ENCODE data around the gene DIPK1A. TPM values are rescaled to one million over a fixed set of nuclear protein-coding genes. Genes with fewer than 3 reads are reported as not detected.

The DIPK1A gene
- total and polyA plus RNA-seq, 2 experiments from 2014 or later = 26.6 to 51.6 TPM

GRCh38 chr1:92929461-92929860, 31.8 kb downstream of the DIPK1A start:
- peaks cover 23% of the 10 kb centered on the region for H3K79me2 ChIP-seq (ENCODE audit: insufficient read depth)
- no peaks in the 10 kb centered on the region for H3K27me3 ChIP-seq (replicated peaks; ENCODE audit: insufficient read depth)
- H3K9me3 ChIP-seq (ENCODE audit: low read depth) = no peaks in the 10 kb centered on the region
- H4K20me1 ChIP-seq (ENCODE audit: insufficient read depth) = no peaks in the 10 kb centered on the region
- 87 to 88% methylated on average over 1 of the region's 1 CpG for WGBS, 2 experiments (ENCODE audit: low coverage in 1 of 2, low lambda C conversion rate in 2 of 2, missing lambda C conversion rate in 2 of 2)
- no peaks in the 10 kb centered on the region for H3K9me2 ChIP-seq (ENCODE audit: insufficient read depth)
- H3K4me3 ChIP-seq = no peak overlapping the region
- no peak overlapping the region for H3K4me2 ChIP-seq (ENCODE audit: unreplicated experiment)
- no peak overlapping the region for H3K27ac ChIP-seq
- no peaks in the 10 kb centered on the region for H3K36me3 ChIP-seq (ENCODE audit: low read depth)
- peaks cover 25% of the 10 kb centered on the region for H3F3A ChIP-seq (ENCODE audit: insufficient read depth)
- DNase-seq = peak; percentile 31
- H2AFZ ChIP-seq = no peak overlapping the region
- no peak overlapping the region for H3K9ac ChIP-seq
- H3K4me1 ChIP-seq (ENCODE audit: insufficient read depth) = peaks cover 33% of the 10 kb centered on the region
- in situ Hi-C loops (cut with MboI) = no loop called here
- no peak for TF ChIP-seq EZH2 (IDR thresholded peaks at IDR 0.05; ENCODE audit: insufficient read depth, poor library complexity, severe bottlenecking)

GRCh38 chr1:92927870-92928269, 33.4 kb downstream of the DIPK1A start:
- H3K27me3 ChIP-seq (replicated peaks; ENCODE audit: insufficient read depth) = no peaks in the 10 kb centered on the region
- H4K20me1 ChIP-seq (ENCODE audit: insufficient read depth) = no peaks in the 10 kb centered on the region
- in situ Hi-C loops (cut with MboI) = no loop called here
- peaks cover 23% of the 10 kb centered on the region for H3K79me2 ChIP-seq (ENCODE audit: insufficient read depth)
- H3F3A ChIP-seq (ENCODE audit: insufficient read depth) = peaks cover 21% of the 10 kb centered on the region
- no peaks in the 10 kb centered on the region for H3K9me3 ChIP-seq (ENCODE audit: low read depth)
- H3K9ac ChIP-seq = no peak overlapping the region
- TF ChIP-seq EZH2phosphoT487 (IDR thresholded peaks at IDR 0.05; ENCODE audit: insufficient read depth, low read depth) (no peak), EZH2 (IDR thresholded peaks at IDR 0.05; ENCODE audit: insufficient read depth, poor library complexity, severe bottlenecking) (no peak)
- peaks cover 32% of the 10 kb centered on the region for H3K4me1 ChIP-seq (ENCODE audit: insufficient read depth)
- H2AFZ ChIP-seq = no peak overlapping the region
- H3K9me2 ChIP-seq (ENCODE audit: insufficient read depth) = no peaks in the 10 kb centered on the region
- no peak for DNase-seq
- no peaks in the 10 kb centered on the region for H3K36me3 ChIP-seq (ENCODE audit: low read depth)
- H3K4me2 ChIP-seq (ENCODE audit: unreplicated experiment) = no peak overlapping the region
- H3K27ac ChIP-seq = no peak overlapping the region
- H3K4me3 ChIP-seq = no peak overlapping the region

GRCh38 chr1:92926873-92927272, 34.4 kb downstream of the DIPK1A start:
- H4K20me1 ChIP-seq (ENCODE audit: insufficient read depth) = no peaks in the 10 kb centered on the region
- TF ChIP-seq EZH2phosphoT487 (IDR thresholded peaks at IDR 0.05; ENCODE audit: insufficient read depth, low read depth) (no peak), EZH2 (IDR thresholded peaks at IDR 0.05; ENCODE audit: insufficient read depth, poor library complexity, severe bottlenecking) (no peak)
- no peaks in the 10 kb centered on the region for H3K9me3 ChIP-seq (ENCODE audit: low read depth)
- peaks cover 16% of the 10 kb centered on the region for H3K79me2 ChIP-seq (ENCODE audit: insufficient read depth)
- H3K9me2 ChIP-seq (ENCODE audit: insufficient read depth) = no peaks in the 10 kb centered on the region
- whole genome bisulfite sequencing, 2 experiments (ENCODE audit: low coverage in 1 of 2, low lambda C conversion rate in 2 of 2, missing lambda C conversion rate in 2 of 2) = 89 to 100% methylated on average over 1 of the region's 1 CpG
- no peak overlapping the region for H3K4me3 ChIP-seq
- no peaks in the 10 kb centered on the region for H3K36me3 ChIP-seq (ENCODE audit: low read depth)
- peaks cover 41% of the 10 kb centered on the region for H3K4me1 ChIP-seq (ENCODE audit: insufficient read depth)
- in situ Hi-C loops (cut with MboI) = no loop called here
- no peak overlapping the region for H3K9ac ChIP-seq
- peaks cover 26% of the 10 kb centered on the region for H3F3A ChIP-seq (ENCODE audit: insufficient read depth)
- no peaks in the 10 kb centered on the region for H3K27me3 ChIP-seq (replicated peaks; ENCODE audit: insufficient read depth)
- no peak overlapping the region for H2AFZ ChIP-seq
- H3K27ac ChIP-seq = no peak overlapping the region
- H3K4me2 ChIP-seq (ENCODE audit: unreplicated experiment) = no peak overlapping the region
- DNase-seq = no peak

GRCh38 chr1:92924501-92924900, 36.8 kb downstream of the DIPK1A start:
- 68 to 78% methylated on average over 9 of the region's 9 CpGs for WGBS, 2 experiments (ENCODE audit: low coverage in 1 of 2, low lambda C conversion rate in 2 of 2, missing lambda C conversion rate in 2 of 2)
- Histone ChIP-seq H3K4me2 (ENCODE audit: unreplicated experiment) (peak overlapping the region; percentile 83), H3K36me3 (ENCODE audit: low read depth) (no peaks in the 10 kb centered on the region), H3K4me1 (ENCODE audit: insufficient read depth) (peaks cover 44% of the 10 kb centered on the region), H3K9me2 (ENCODE audit: insufficient read depth) (no peaks in the 10 kb centered on the region), H3K4me3 (peak overlapping the region; percentile 69; the same call in 1 of the 2 replicates), H3K9me3 (ENCODE audit: low read depth) (no peaks in the 10 kb centered on the region), H3K27ac (peak overlapping the region; percentile 90; the same call in 1 of the 2 replicates), H4K20me1 (ENCODE audit: insufficient read depth) (no peaks in the 10 kb centered on the region), H2AFZ (peak overlapping the region; percentile 74; the same call in 1 of the 2 replicates), H3K9ac (0 out of 2 replicates have a peak overlapping the region, but pooled peaks have one; percentile 86), H3F3A (ENCODE audit: insufficient read depth) (peaks cover 26% of the 10 kb centered on the region), H3K27me3 (replicated peaks; ENCODE audit: insufficient read depth) (no peaks in the 10 kb centered on the region), H3K79me2 (ENCODE audit: insufficient read depth) (no peaks in the 10 kb centered on the region; the same call in none of the 2 replicates)
- in situ Hi-C loops (cut with MboI) = no loop called here
- DNase-seq = peak; percentile 46
- TF ChIP-seq EZH2 (IDR thresholded peaks at IDR 0.05; ENCODE audit: insufficient read depth, poor library complexity, severe bottlenecking) = no peak
- no peak for TF ChIP-seq EZH2phosphoT487 (IDR thresholded peaks at IDR 0.05; ENCODE audit: insufficient read depth, low read depth)

- Histone ChIP-seq H3K27me3 (replicated peaks; ENCODE audit: insufficient read depth) (no peaks in the 10 kb centered on the region), H3K27ac (peak overlapping the region; percentile 90), H2AFZ (peak overlapping the region; percentile 74), H3F3A (ENCODE audit: insufficient read depth) (peaks cover 26% of the 10 kb centered on the region), H3K9ac (peak overlapping the region; percentile 86), H3K4me3 (peak overlapping the region; percentile 69), H4K20me1 (ENCODE audit: insufficient read depth) (no peaks in the 10 kb centered on the region), H3K79me2 (ENCODE audit: insufficient read depth) (no peaks in the 10 kb centered on the region; the same call in none of the 2 replicates), H3K4me1 (ENCODE audit: insufficient read depth) (peaks cover 38% of the 10 kb centered on the region), H3K36me3 (ENCODE audit: low read depth) (no peaks in the 10 kb centered on the region), H3K4me2 (ENCODE audit: unreplicated experiment) (peak overlapping the region; percentile 83), H3K9me2 (ENCODE audit: insufficient read depth) (no peaks in the 10 kb centered on the region), H3K9me3 (ENCODE audit: low read depth) (no peaks in the 10 kb centered on the region)
- WGBS, 2 experiments (ENCODE audit: low coverage in 1 of 2, low lambda C conversion rate in 2 of 2, missing lambda C conversion rate in 2 of 2) = 22 to 23% methylated on average over 4 of the region's 4 CpGs
- in situ Hi-C loops (cut with MboI) = no loop called here
- peak; percentile 75 for DNase-seq
- TF ChIP-seq EZH2 (IDR thresholded peaks at IDR 0.05; ENCODE audit: insufficient read depth, poor library complexity, severe bottlenecking) (no peak), EZH2phosphoT487 (IDR thresholded peaks at IDR 0.05; ENCODE audit: insufficient read depth, low read depth) (no peak)
These were observed 37.6 kb downstream of the DIPK1A start for GRCh38 chr1:92923664-92924063.
